Measurements from ENCODE around the gene ADPRHL1.
"Not testable (repeated sequence)": the region's sequence is repeated elsewhere in the genome, so short reads cannot be mapped to it uniquely, and the experiment has no call there.

ADPRHL1 gene

GRCh38 chr13:113393563-113394338, 59.5 kb downstream of the ADPRHL1 start:
- TF ChIP-seq CTCF (IDR thresholded peaks at IDR 0.05; ENCODE audit: control insufficient read depth, extremely low read depth, insufficient read depth), result peak; percentile 92
- DNase-seq (ENCODE audit: low read depth), result no peak
- H3K4me3 ChIP-seq (ENCODE audit: low read depth, low read length), result peak overlapping the region; percentile 62

- no peak for DNase-seq (ENCODE audit: low read depth)
- peak overlapping the region; percentile 62 for H3K4me3 ChIP-seq (ENCODE audit: low read depth, low read length)
- no peak for TF ChIP-seq CTCF (IDR thresholded peaks at IDR 0.05; ENCODE audit: control insufficient read depth, extremely low read depth, insufficient read depth)
These were observed 60.1 kb downstream of the ADPRHL1 start for GRCh38 chr13:113393226-113393562.

GRCh38 chr13:113390874-113391497, 62.3 kb downstream of the ADPRHL1 start:
- no peak for DNase-seq (ENCODE audit: low read depth)
- TF ChIP-seq CTCF (IDR thresholded peaks at IDR 0.05; ENCODE audit: control insufficient read depth, extremely low read depth, insufficient read depth), result no peak

GRCh38 chr13:113389586-113389985, 63.7 kb downstream of the ADPRHL1 start:
- DNase-seq (ENCODE audit: low read depth); H3K4me3 ChIP-seq (ENCODE audit: low read depth, low read length): not testable (repeated sequence)

More at GRCh38 chr13:113390874-113391497, 62.3 kb downstream of the ADPRHL1 start:
- no peak overlapping the region for H3K4me3 ChIP-seq (ENCODE audit: low read depth, low read length)

- H3K4me3 ChIP-seq (ENCODE audit: low read depth, low read length), result no peak overlapping the region
- DNase-seq (ENCODE audit: low read depth), result no peak
- no peak for TF ChIP-seq CTCF (IDR thresholded peaks at IDR 0.05; ENCODE audit: control insufficient read depth, extremely low read depth, insufficient read depth)
These were observed 65.9 kb downstream of the ADPRHL1 start for GRCh38 chr13:113387396-113387795.

- no peak overlapping the region for H3K4me3 ChIP-seq (ENCODE audit: low read depth, low read length)
- no peak for TF ChIP-seq CTCF (IDR thresholded peaks at IDR 0.05; ENCODE audit: control insufficient read depth, extremely low read depth, insufficient read depth)
- no peak for DNase-seq (ENCODE audit: low read depth)
These were observed 70.2 kb downstream of the ADPRHL1 start for GRCh38 chr13:113383089-113383488.

GRCh38 chr13:113382542-113382941, 70.7 kb downstream of the ADPRHL1 start:
- DNase-seq (ENCODE audit: low read depth); H3K4me3 ChIP-seq (ENCODE audit: low read depth, low read length): not testable (repeated sequence)

GRCh38 chr13:113378825-113379224, 74.5 kb downstream of the ADPRHL1 start:
- DNase-seq (ENCODE audit: low read depth), result no peak
- TF ChIP-seq CTCF (IDR thresholded peaks at IDR 0.05; ENCODE audit: control insufficient read depth, extremely low read depth, insufficient read depth), result no peak
- H3K4me3 ChIP-seq (ENCODE audit: low read depth, low read length), result no peak overlapping the region

Data from LNCaP clone FGC (cell line).